Left ventricle myocardium inferior (tissue), 1 donor: ENCODE measurements around the gene NDUFAB1. TPM values are rescaled to one million over a fixed set of nuclear protein-coding genes. Genes with fewer than 3 reads are reported as not detected.

Experiments
- DNase-seq: peaks from one replicate; pipeline ENCODE4 v3.0.0-alpha.2; 2020
- H3K27ac ChIP-seq: fragments of 200-600 bp; replicated peaks from 2 replicates; pipeline ENCODE4 v1.8.0; 2021
- H3K27me3 ChIP-seq: fragments of 200-600 bp; 2 replicates; pipeline ENCODE4 v1.8.0; 2021; ENCODE audit warnings: low read depth
- H3K36me3 ChIP-seq: fragments of 200-600 bp; 2 replicates; pipeline ENCODE4 v1.8.0; 2021
- H3K4me1 ChIP-seq: fragments of 200-600 bp; 2 replicates; pipeline ENCODE4 v1.8.0; 2021
- H3K4me3 ChIP-seq: fragments of 200-600 bp; 2 replicates; pipeline ENCODE4 v1.8.0; 2021; ENCODE audit warnings: mild to moderate bottlenecking, moderate library complexity
- H3K9me3 ChIP-seq: fragments of 200-600 bp; replicated peaks from 2 replicates; pipeline ENCODE4 v1.8.0; 2021
- CTCF ChIP-seq: fragments of 200-600 bp; IDR thresholded peaks from 2 replicates; pipeline ENCODE4 v1.8.0; 2021; ENCODE audit warnings: antibody characterized with exemption, mild to moderate bottlenecking, borderline replicate concordance
- intact Hi-C: fragments of 100-400 bp; cut with micrococcal nuclease; formaldehyde crosslinking; loops from one replicate; pipeline ENCODE4 v1.11.0; 2022
- total RNA-seq: library from RNA; stranded (reverse); fragmentation: NEBNext Ultra II Directional; extraction: Animal tissue kit (Norgen Biotek cat#: 25700); gene quantifications from one replicate; pipeline ENCODE4 v1.2.1, GENCODE V29; 2021
- donor health status: DM: no; HTN: yes; CAD: no; lungs with severe emphysema.

Gene NDUFAB1
- total RNA-seq, 1 donor from 2014 or later: 464 TPM

- Histone ChIP-seq H3K27ac (no peak overlapping the region), H3K4me3 (no peak overlapping the region), H3K36me3 (peaks cover 90% of the 10 kb centered on the region), H3K4me1 (peaks cover 16% of the 10 kb centered on the region), H3K9me3 (no peaks in the 10 kb centered on the region), H3K27me3 (no peaks in the 10 kb centered on the region)
- intact Hi-C loops: no loop called here
- DNase-seq: no peak
- TF ChIP-seq CTCF: no peak
These were observed 22.3 kb downstream of the NDUFAB1 start for GRCh38 chr16:23573817-23574216.

- DNase-seq: no peak
- Histone ChIP-seq H3K4me1 (peaks cover 1% of the 10 kb centered on the region), H3K9me3 (no peaks in the 10 kb centered on the region), H3K36me3 (peaks cover 96% of the 10 kb centered on the region), H3K27me3 (no peaks in the 10 kb centered on the region), H3K27ac (no peak overlapping the region), H3K4me3 (no peak overlapping the region)
- TF ChIP-seq CTCF: no peak
- intact Hi-C loops: no loop called here
These were observed 23.7 kb downstream of the NDUFAB1 start for GRCh38 chr16:23572394-23572793.

GRCh38 chr16:23571895-23572294 lies 24.2 kb downstream of the NDUFAB1 start:
- H3K36me3 ChIP-seq: peaks cover 98% of the 10 kb centered on the region
- no peak overlapping the region for H3K4me3 ChIP-seq
- no peaks in the 10 kb centered on the region for H3K4me1 ChIP-seq
- intact Hi-C loops: no loop called here
- H3K27ac ChIP-seq: no peak overlapping the region
- no peaks in the 10 kb centered on the region for H3K9me3 ChIP-seq
- no peak for DNase-seq
- TF ChIP-seq CTCF: no peak
- no peaks in the 10 kb centered on the region for H3K27me3 ChIP-seq

GRCh38 chr16:23570992-23571632 lies 25.0 kb downstream of the NDUFAB1 start:
- DNase-seq: no peak
- Histone ChIP-seq H3K27ac (no peak overlapping the region), H3K36me3 (peaks cover 99% of the 10 kb centered on the region), H3K4me1 (no peaks in the 10 kb centered on the region), H3K4me3 (no peak overlapping the region), H3K9me3 (no peaks in the 10 kb centered on the region), H3K27me3 (no peaks in the 10 kb centered on the region)
- intact Hi-C loops: no loop called here
- no peak for TF ChIP-seq CTCF

- TF ChIP-seq CTCF: no peak
- Histone ChIP-seq H3K9me3 (no peaks in the 10 kb centered on the region), H3K36me3 (peaks cover 99% of the 10 kb centered on the region), H3K27ac (no peak overlapping the region), H3K4me1 (peaks cover 29% of the 10 kb centered on the region), H3K27me3 (no peaks in the 10 kb centered on the region), H3K4me3 (no peak overlapping the region)
- intact Hi-C loops: no loop called here
- no peak for DNase-seq
These were observed 28.5 kb downstream of the NDUFAB1 start for GRCh38 chr16:23567602-23568001.
